GOT3 (cell line): ENCODE measurements around the gene PADI2.

ENCODE experiments used
- DNase-seq: peaks from one replicate; lab custom pipeline; 2025; ENCODE audit warnings: mixed read lengths; lab: John Stamatoyannopoulos, UW

The PADI2 gene

GRCh38 chr1:17018849-17019248, 100.4 kb downstream of the PADI2 start:
- DNase-seq: no peak

DNA sequence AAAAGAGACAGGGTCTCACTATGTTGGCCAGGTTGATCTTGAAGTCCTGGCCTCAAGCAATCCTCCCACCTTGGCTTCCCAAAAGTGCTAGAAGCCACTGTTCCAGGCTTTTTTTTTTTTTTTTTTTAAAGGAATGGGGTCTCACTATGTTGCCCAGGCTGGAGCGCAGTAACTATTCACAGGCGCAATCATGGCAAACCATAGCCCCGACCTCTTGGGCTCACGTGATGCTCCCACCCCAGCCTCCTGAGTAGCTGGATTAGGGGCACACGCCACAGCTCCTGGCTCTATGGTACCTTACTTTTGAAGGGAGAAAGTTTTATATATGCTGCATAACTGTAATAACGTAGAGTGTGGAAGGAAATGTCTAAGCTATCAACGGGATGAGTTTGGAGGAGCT, 101.8 kb downstream of the PADI2 start:
- DNase-seq: no peak
